ENCODE results near the gene SH3GL3.

GRCh38 chr15:83658430-83659416 lies 211.6 kb downstream of the SH3GL3 start:
- no peak for TF ChIP-seq POLR2A (IDR thresholded peaks at IDR 0.05)
- TF ChIP-seq, protein P1, sequence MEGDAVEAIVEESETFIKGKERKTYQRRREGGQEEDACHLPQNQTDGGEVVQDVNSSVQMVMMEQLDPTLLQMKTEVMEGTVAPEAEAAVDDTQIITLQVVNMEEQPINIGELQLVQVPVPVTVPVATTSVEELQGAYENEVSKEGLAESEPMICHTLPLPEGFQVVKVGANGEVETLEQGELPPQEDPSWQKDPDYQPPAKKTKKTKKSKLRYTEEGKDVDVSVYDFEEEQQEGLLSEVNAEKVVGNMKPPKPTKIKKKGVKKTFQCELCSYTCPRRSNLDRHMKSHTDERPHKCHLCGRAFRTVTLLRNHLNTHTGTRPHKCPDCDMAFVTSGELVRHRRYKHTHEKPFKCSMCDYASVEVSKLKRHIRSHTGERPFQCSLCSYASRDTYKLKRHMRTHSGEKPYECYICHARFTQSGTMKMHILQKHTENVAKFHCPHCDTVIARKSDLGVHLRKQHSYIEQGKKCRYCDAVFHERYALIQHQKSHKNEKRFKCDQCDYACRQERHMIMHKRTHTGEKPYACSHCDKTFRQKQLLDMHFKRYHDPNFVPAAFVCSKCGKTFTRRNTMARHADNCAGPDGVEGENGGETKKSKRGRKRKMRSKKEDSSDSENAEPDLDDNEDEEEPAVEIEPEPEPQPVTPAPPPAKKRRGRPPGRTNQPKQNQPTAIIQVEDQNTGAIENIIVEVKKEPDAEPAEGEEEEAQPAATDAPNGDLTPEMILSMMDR (IDR thresholded peaks at IDR 0.05): no peak

Data from Peyer's patch (tissue), 4 donors.